HepG2 (cell line): ENCODE measurements around the gene SFXN2. TPM values are rescaled to one million over a fixed set of nuclear protein-coding genes. Genes with fewer than 3 reads are reported as not detected.

Experiments used
- FOXM1 ChIP-seq: sonication (generic); formaldehyde crosslinking; IDR thresholded peaks from 2 replicates; pipeline ENCODE4 v1.5.0; 2020; ENCODE audit warnings: missing genetic modification reagents
- HNRNPK ChIP-seq: fragments of 200-400 bp; formaldehyde crosslinking; IDR thresholded peaks from 2 replicates; pipeline ENCODE4 v1.6.1; 2018; ENCODE audit warnings: low read length, low read depth, moderate library complexity, mild to moderate bottlenecking; ENCODE audit not compliant: poor library complexity, severe bottlenecking
- KLF11 ChIP-seq: IDR thresholded peaks from 2 replicates; pipeline ENCODE4 v1.6.1; 2016; ENCODE audit warnings: missing compliant biosample characterization
- MIER2 ChIP-seq: IDR thresholded peaks from 2 replicates; pipeline ENCODE4 v1.6.1; 2016; ENCODE audit warnings: missing biosample characterization, missing genetic modification reagents
- MLLT10 ChIP-seq: sonication (generic); formaldehyde crosslinking; IDR thresholded peaks from 2 replicates; pipeline ENCODE4 v1.4.0; 2020; ENCODE audit warnings: missing genetic modification reagents
- SOX6 ChIP-seq, 2 experiments: fragments of 450-650 bp in 1 of 2; sonication (generic) in 1 of 2; formaldehyde crosslinking in 1 of 2; IDR thresholded peaks; 2 replicates each; pipeline versions ENCODE4 v1.4.0 to v1.6.1; 2017 to 2020; ENCODE audit warnings: antibody characterized with exemption in 1 of 2, mild to moderate bottlenecking in 1 of 2, missing genetic modification reagents in 1 of 2
- ZNF569 ChIP-seq: sonication (generic); formaldehyde crosslinking; IDR thresholded peaks from 2 replicates; pipeline ENCODE4 v1.5.0; 2020; ENCODE audit warnings: mild to moderate bottlenecking, missing genetic modification reagents, moderate library complexity, borderline replicate concordance
- polyA plus RNA-seq, 8 experiments: library from polyadenylated mRNA; depleted of rRNA in 3 of 8; stranded (reverse) in 7 of 8; unstranded in 1 of 8; fragments of >200 nt; fragmentation: Illumina TruSeq in 4 of 8; extraction: Trizol in 4 of 8; gene quantifications; 2 replicates each; pipeline versions ENCODE4 v1.2.1 to v1.2.3, GENCODE V29; 2011 to 2016; ENCODE audit warnings: low read depth in 4 of 8, missing spikeins in 1 of 8, mixed read lengths in 1 of 8; ENCODE audit not compliant: insufficient read depth in 1 of 8
- total RNA-seq, 5 experiments: library from RNA; depleted of rRNA; stranded (reverse); fragments of >200 nt; fragmentation: Illumina TruSeq; extraction: Trizol; gene quantifications; 2 replicates each; pipeline ENCODE4 v1.2.3, GENCODE V29; 2016; ENCODE audit warnings: low read depth in 1 of 5
- TF ChIP-seq, protein P1 (sequence below): IDR thresholded peaks from 2 replicates; pipeline ENCODE4 v1.4.0; 2020; ENCODE audit warnings: mild to moderate bottlenecking, missing genetic modification reagents

Gene SFXN2
- total and polyA plus RNA-seq, 2 of the 13 experiments (the other 11 are each of a cell fraction or from before 2014, with no cell fraction given), result 12.8 to 21.1 TPM

DNA sequence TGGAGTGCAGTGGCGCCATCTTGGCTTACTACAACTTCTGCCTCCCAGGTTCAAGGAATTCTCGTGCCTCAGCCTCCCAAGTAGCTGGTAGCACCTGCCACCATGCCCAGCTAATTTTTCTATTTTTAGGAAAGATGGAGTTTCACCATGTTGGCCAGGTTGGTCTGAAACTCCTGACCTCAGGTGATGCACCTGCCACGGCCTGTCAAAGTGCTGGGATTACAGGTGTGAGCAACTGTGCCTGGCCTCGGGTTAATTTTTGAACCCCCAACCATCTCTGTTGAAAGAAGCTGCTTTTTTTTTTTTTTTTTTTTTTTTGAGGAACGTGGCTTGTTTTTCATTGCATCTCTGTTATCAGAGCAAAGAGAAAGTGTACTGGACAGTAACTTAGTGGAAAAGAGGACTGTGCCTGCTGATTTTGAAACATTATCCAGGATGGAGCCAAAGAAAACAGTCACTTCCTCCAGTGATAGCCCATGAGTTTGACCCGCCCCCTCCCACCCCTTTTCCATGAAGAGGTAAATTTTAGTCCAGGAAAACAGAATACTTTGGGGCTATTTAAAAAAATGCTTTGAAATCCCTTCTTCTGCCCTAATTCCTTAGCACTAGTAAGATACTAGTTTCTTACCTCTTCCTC is 67.6 kb downstream of the SFXN2 start (continued):
- TF ChIP-seq HNRNPK (no peak), MLLT10 (no peak), FOXM1 (CRISPR knock-in tag) (no peak), ZNF569 (CRISPR knock-in tag) (no peak), KLF11 (no peak), MIER2 (CRISPR knock-in tag) (no peak), SOX6 (IDR thresholded peaks at IDR 0.05) (no peak), SOX6 (CRISPR knock-in tag; IDR thresholded peaks at IDR 0.05) (no peak)
- TF ChIP-seq, protein P1, sequence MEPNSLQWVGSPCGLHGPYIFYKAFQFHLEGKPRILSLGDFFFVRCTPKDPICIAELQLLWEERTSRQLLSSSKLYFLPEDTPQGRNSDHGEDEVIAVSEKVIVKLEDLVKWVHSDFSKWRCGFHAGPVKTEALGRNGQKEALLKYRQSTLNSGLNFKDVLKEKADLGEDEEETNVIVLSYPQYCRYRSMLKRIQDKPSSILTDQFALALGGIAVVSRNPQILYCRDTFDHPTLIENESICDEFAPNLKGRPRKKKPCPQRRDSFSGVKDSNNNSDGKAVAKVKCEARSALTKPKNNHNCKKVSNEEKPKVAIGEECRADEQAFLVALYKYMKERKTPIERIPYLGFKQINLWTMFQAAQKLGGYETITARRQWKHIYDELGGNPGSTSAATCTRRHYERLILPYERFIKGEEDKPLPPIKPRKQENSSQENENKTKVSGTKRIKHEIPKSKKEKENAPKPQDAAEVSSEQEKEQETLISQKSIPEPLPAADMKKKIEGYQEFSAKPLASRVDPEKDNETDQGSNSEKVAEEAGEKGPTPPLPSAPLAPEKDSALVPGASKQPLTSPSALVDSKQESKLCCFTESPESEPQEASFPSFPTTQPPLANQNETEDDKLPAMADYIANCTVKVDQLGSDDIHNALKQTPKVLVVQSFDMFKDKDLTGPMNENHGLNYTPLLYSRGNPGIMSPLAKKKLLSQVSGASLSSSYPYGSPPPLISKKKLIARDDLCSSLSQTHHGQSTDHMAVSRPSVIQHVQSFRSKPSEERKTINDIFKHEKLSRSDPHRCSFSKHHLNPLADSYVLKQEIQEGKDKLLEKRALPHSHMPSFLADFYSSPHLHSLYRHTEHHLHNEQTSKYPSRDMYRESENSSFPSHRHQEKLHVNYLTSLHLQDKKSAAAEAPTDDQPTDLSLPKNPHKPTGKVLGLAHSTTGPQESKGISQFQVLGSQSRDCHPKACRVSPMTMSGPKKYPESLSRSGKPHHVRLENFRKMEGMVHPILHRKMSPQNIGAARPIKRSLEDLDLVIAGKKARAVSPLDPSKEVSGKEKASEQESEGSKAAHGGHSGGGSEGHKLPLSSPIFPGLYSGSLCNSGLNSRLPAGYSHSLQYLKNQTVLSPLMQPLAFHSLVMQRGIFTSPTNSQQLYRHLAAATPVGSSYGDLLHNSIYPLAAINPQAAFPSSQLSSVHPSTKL (CRISPR knock-in tag), result no peak
